GM19324 (cell line): ENCODE data around the gene TRIM9.

ENCODE experiments used
- ATAC-seq: cut with Tn5 transposase; IDR thresholded peaks from one replicate; pipeline ENCODE4 v1.9.1; 2021; ENCODE audit warnings: mild to moderate bottlenecking, moderate library complexity; ENCODE audit not compliant: unreplicated experiment, low FRiP score

Gene TRIM9

GRCh38 chr14:51066576-51066975, 28.3 kb downstream of the TRIM9 start:
- ATAC-seq: no peak

GRCh38 chr14:51059032-51059431, 35.9 kb downstream of the TRIM9 start:
- no peak for ATAC-seq

GRCh38 chr14:51058382-51058781, 36.5 kb downstream of the TRIM9 start:
- ATAC-seq: no peak

GRCh38 chr14:51056421-51056820, 38.5 kb downstream of the TRIM9 start:
- ATAC-seq: no peak

- ATAC-seq: no peak
Observed at GRCh38 chr14:51053157-51053556, 41.7 kb downstream of the TRIM9 start.

- ATAC-seq: no peak
Observed at GRCh38 chr14:51044961-51045360, 49.9 kb downstream of the TRIM9 start.

GRCh38 chr14:51041883-51042282, 53.0 kb downstream of the TRIM9 start:
- ATAC-seq: no peak

- ATAC-seq: no peak
Observed at GRCh38 chr14:51041108-51041531, 53.8 kb downstream of the TRIM9 start.

- ATAC-seq: no peak
Observed at GRCh38 chr14:51039252-51039651, 55.7 kb downstream of the TRIM9 start.

- no peak for ATAC-seq
Observed at GRCh38 chr14:51035611-51036192, 59.2 kb downstream of the TRIM9 start.

- ATAC-seq: no peak
Observed at GRCh38 chr14:51028851-51029754, 65.8 kb downstream of the TRIM9 start.

GRCh38 chr14:51028361-51028760, 66.5 kb downstream of the TRIM9 start:
- ATAC-seq: no peak

GRCh38 chr14:51024377-51024776, 70.5 kb downstream of the TRIM9 start:
- no peak for ATAC-seq

- ATAC-seq: no peak
Observed at GRCh38 chr14:51023964-51024363, 70.9 kb downstream of the TRIM9 start.

GRCh38 chr14:51022769-51023168, 72.1 kb downstream of the TRIM9 start:
- ATAC-seq: no peak

- ATAC-seq: no peak
Observed at GRCh38 chr14:51020024-51020710, 74.7 kb downstream of the TRIM9 start.

- no peak for ATAC-seq
Observed at GRCh38 chr14:51019089-51019488, 75.8 kb downstream of the TRIM9 start.

- no peak for ATAC-seq
Observed at GRCh38 chr14:51018521-51018920, 76.4 kb downstream of the TRIM9 start.

GRCh38 chr14:51014625-51015024, 80.3 kb downstream of the TRIM9 start:
- ATAC-seq: no peak

GRCh38 chr14:51014086-51014485, 80.8 kb downstream of the TRIM9 start:
- no peak for ATAC-seq

- no peak for ATAC-seq
Observed at GRCh38 chr14:51012055-51012454, 82.8 kb downstream of the TRIM9 start.
